HepG2 (cell line): Measurements from ENCODE around the gene PRRT1. TPM values are rescaled to one million over a fixed set of nuclear protein-coding genes. Genes with fewer than 3 reads are reported as not detected.

Experiments used
- ATF2 ChIP-seq: sonication (generic); formaldehyde crosslinking; IDR thresholded peaks from 2 replicates; pipeline ENCODE4 v1.4.0; 2020; ENCODE audit warnings: missing genetic modification reagents
- CHD2 ChIP-seq: IDR thresholded peaks from 2 replicates; pipeline ENCODE4 v1.6.1; 2011; ENCODE audit warnings: low read depth, low read length, improper control_type of control experiment
- ELF1 ChIP-seq: sonication (generic); formaldehyde crosslinking; IDR thresholded peaks from 2 replicates; pipeline ENCODE4 v1.4.0; 2020; ENCODE audit warnings: missing genetic modification reagents
- HDAC1 ChIP-seq: sonication (generic); formaldehyde crosslinking; IDR thresholded peaks from 2 replicates; pipeline ENCODE4 v1.5.1; 2020; ENCODE audit warnings: mild to moderate bottlenecking, missing genetic modification reagents
- IRF2 ChIP-seq: IDR thresholded peaks from 2 replicates; pipeline ENCODE4 v1.6.1; 2018; ENCODE audit warnings: missing genetic modification reagents, missing compliant biosample characterization
- JARID2 ChIP-seq: sonication (generic); formaldehyde crosslinking; IDR thresholded peaks from 2 replicates; pipeline ENCODE4 v1.8.1; 2023; ENCODE audit warnings: missing genetic modification reagents, inconsistent platforms; ENCODE audit not compliant: insufficient replicate concordance
- MED1 ChIP-seq: sonication (generic); formaldehyde crosslinking; IDR thresholded peaks from 2 replicates; pipeline ENCODE4 v1.4.0; 2020; ENCODE audit warnings: missing genetic modification reagents
- MXD3 ChIP-seq: IDR thresholded peaks from 2 replicates; pipeline ENCODE4 v1.6.1; 2016; ENCODE audit warnings: mild to moderate bottlenecking, missing biosample characterization, missing genetic modification reagents
- NFYC ChIP-seq: IDR thresholded peaks from 2 replicates; pipeline ENCODE4 v1.6.1; 2016; ENCODE audit warnings: missing genetic modification reagents, missing compliant biosample characterization
- RORA ChIP-seq: sonication (generic); formaldehyde crosslinking; IDR thresholded peaks from 2 replicates; pipeline ENCODE4 v1.5.0; 2020; ENCODE audit warnings: mild to moderate bottlenecking, missing genetic modification reagents, moderate library complexity
- SALL2 ChIP-seq: sonication (generic); formaldehyde crosslinking; IDR thresholded peaks from 2 replicates; pipeline ENCODE4 v1.8.1; 2023; ENCODE audit warnings: mild to moderate bottlenecking, missing genetic modification reagents, inconsistent platforms
- SMAD9 ChIP-seq: sonication (generic); formaldehyde crosslinking; IDR thresholded peaks from 2 replicates; pipeline ENCODE4 v1.5.1; 2020; ENCODE audit warnings: mild to moderate bottlenecking, missing genetic modification reagents
- SOX5 ChIP-seq: IDR thresholded peaks from 2 replicates; pipeline ENCODE4 v1.6.1; 2016; ENCODE audit warnings: borderline replicate concordance
- TFDP1 ChIP-seq: IDR thresholded peaks from 2 replicates; pipeline ENCODE4 v1.6.1; 2016; ENCODE audit warnings: missing compliant biosample characterization, missing genetic modification reagents, borderline replicate concordance
- XBP1 ChIP-seq: sonication (generic); formaldehyde crosslinking; IDR thresholded peaks from 2 replicates; pipeline ENCODE4 v1.5.0; 2020; ENCODE audit warnings: missing genetic modification reagents
- ZFP36L1 ChIP-seq: sonication (generic); formaldehyde crosslinking; IDR thresholded peaks from 2 replicates; pipeline ENCODE4 v1.8.0; 2022; ENCODE audit warnings: mild to moderate bottlenecking, missing genetic modification reagents, moderate library complexity
- ZNF30 ChIP-seq: sonication (generic); formaldehyde crosslinking; IDR thresholded peaks from 2 replicates; pipeline ENCODE4 v1.5.0; 2020; ENCODE audit warnings: mild to moderate bottlenecking, missing genetic modification reagents
- ZNF317 ChIP-seq: sonication (generic); formaldehyde crosslinking; IDR thresholded peaks from 2 replicates; pipeline ENCODE4 v1.5.0; 2020; ENCODE audit warnings: mild to moderate bottlenecking, missing genetic modification reagents
- ZNF333 ChIP-seq: sonication (generic); formaldehyde crosslinking; IDR thresholded peaks from 2 replicates; pipeline ENCODE4 v1.4.0; 2020; ENCODE audit warnings: mild to moderate bottlenecking, missing genetic modification reagents, borderline replicate concordance
- ZNF383 ChIP-seq: sonication (generic); formaldehyde crosslinking; IDR thresholded peaks from 2 replicates; pipeline ENCODE4 v1.4.0; 2020; ENCODE audit warnings: missing genetic modification reagents, mild to moderate bottlenecking, borderline replicate concordance
- ZNF547 ChIP-seq: sonication (generic); formaldehyde crosslinking; IDR thresholded peaks from 2 replicates; pipeline ENCODE4 v1.5.1; 2020; ENCODE audit warnings: mild to moderate bottlenecking, missing genetic modification reagents
- ZNF552 ChIP-seq: sonication (generic); formaldehyde crosslinking; IDR thresholded peaks from 2 replicates; pipeline ENCODE4 v1.9.0; 2022; ENCODE audit warnings: missing genetic modification reagents, mild to moderate bottlenecking, borderline replicate concordance
- ZNF605 ChIP-seq: sonication (generic); formaldehyde crosslinking; IDR thresholded peaks from 2 replicates; pipeline ENCODE4 v1.8.0; 2022; ENCODE audit warnings: mild to moderate bottlenecking, missing genetic modification reagents
- ZNF614 ChIP-seq: IDR thresholded peaks from 2 replicates; pipeline ENCODE4 v1.6.1; 2018; ENCODE audit warnings: missing biosample characterization, missing genetic modification reagents, inconsistent platforms, borderline replicate concordance
- ZNF720 ChIP-seq: sonication (generic); formaldehyde crosslinking; IDR thresholded peaks from 2 replicates; pipeline ENCODE4 v1.4.0; 2020; ENCODE audit warnings: missing genetic modification reagents
- ZNF746 ChIP-seq: sonication (generic); formaldehyde crosslinking; IDR thresholded peaks from 2 replicates; pipeline ENCODE4 v1.8.0; 2022; ENCODE audit warnings: mild to moderate bottlenecking, missing genetic modification reagents
- ZNF772 ChIP-seq: sonication (generic); formaldehyde crosslinking; IDR thresholded peaks from 2 replicates; pipeline ENCODE4 v1.5.0; 2020; ENCODE audit warnings: mild to moderate bottlenecking, missing genetic modification reagents
- polyA plus RNA-seq, 8 experiments: library from polyadenylated mRNA; depleted of rRNA in 3 of 8; stranded (reverse) in 7 of 8; unstranded in 1 of 8; fragments of >200 nt; fragmentation: Illumina TruSeq in 4 of 8; extraction: Trizol in 4 of 8; gene quantifications; 2 replicates each; pipeline versions ENCODE4 v1.2.1 to v1.2.3, GENCODE V29; 2011 to 2016; ENCODE audit warnings: low read depth in 4 of 8, missing spikeins in 1 of 8, mixed read lengths in 1 of 8; ENCODE audit not compliant: insufficient read depth in 1 of 8
- total RNA-seq, 5 experiments: library from RNA; depleted of rRNA; stranded (reverse); fragments of >200 nt; fragmentation: Illumina TruSeq; extraction: Trizol; gene quantifications; 2 replicates each; pipeline ENCODE4 v1.2.3, GENCODE V29; 2016; ENCODE audit warnings: low read depth in 1 of 5

The PRRT1 gene
- total and polyA plus RNA-seq, 2 of the 13 experiments (the other 11 are each of a cell fraction or from before 2014, with no cell fraction given), result 0.64 to 1.4 TPM

GRCh38 chr6:32118782-32119628 lies 32.7 kb downstream of the PRRT1 start (continued):
- TF ChIP-seq CHD2, result no peak
- TF ChIP-seq MED1, result peak; percentile 66
- TF ChIP-seq ZNF720 (CRISPR knock-in tag), result no peak
- peak; percentile 65; the same call in 1 of the 2 replicates for TF ChIP-seq XBP1 (CRISPR knock-in tag)
- peak; percentile 47; the same call in 1 of the 2 replicates for TF ChIP-seq TFDP1
- 0 out of 2 replicates have a peak, but pooled peaks have one; percentile 52 for TF ChIP-seq ZNF552 (CRISPR knock-in tag)
- no peak for TF ChIP-seq RORA (CRISPR knock-in tag)
- TF ChIP-seq ZNF547 (CRISPR knock-in tag), result peak; percentile 57; the same call in 1 of the 2 replicates
- TF ChIP-seq ZNF317 (CRISPR knock-in tag), result peak; percentile 91
- TF ChIP-seq ZNF772 (CRISPR knock-in tag), result 0 out of 2 replicates have a peak, but pooled peaks have one; percentile 27
- TF ChIP-seq ZNF746 (CRISPR knock-in tag), result 0 out of 2 replicates have a peak, but pooled peaks have one; percentile 43
- peak; percentile 69; the same call in 1 of the 2 replicates for TF ChIP-seq SALL2 (CRISPR knock-in tag)
- peak; percentile 69 for TF ChIP-seq IRF2 (CRISPR knock-in tag)
- 0 out of 2 replicates have a peak, but pooled peaks have one; percentile 32 for TF ChIP-seq ZNF333 (CRISPR knock-in tag)
- peak; percentile 50 for TF ChIP-seq MXD3
- peak; percentile 40; the same call in 1 of the 2 replicates for TF ChIP-seq ELF1 (CRISPR knock-in tag)
- TF ChIP-seq HDAC1 (CRISPR knock-in tag), result peak; percentile 58; the same call in 1 of the 2 replicates
- TF ChIP-seq ZNF605, result peak; percentile 44; the same call in 1 of the 2 replicates
- TF ChIP-seq ZNF614 (CRISPR knock-in tag), result peak; percentile 77; the same call in 1 of the 2 replicates
- peak; percentile 30; the same call in 1 of the 2 replicates for TF ChIP-seq NFYC (CRISPR knock-in tag)
- TF ChIP-seq ZNF383, result 0 out of 2 replicates have a peak, but pooled peaks have one; percentile 52
- no peak for TF ChIP-seq ZNF30 (CRISPR knock-in tag)
- no peak for TF ChIP-seq ZFP36L1
- TF ChIP-seq ATF2 (CRISPR knock-in tag), result peak; percentile 39; the same call in 1 of the 2 replicates
- TF ChIP-seq SOX5, result 0 out of 2 replicates have a peak, but pooled peaks have one; percentile 9
- TF ChIP-seq SMAD9 (CRISPR knock-in tag), result 0 out of 2 replicates have a peak, but pooled peaks have one; percentile 33
- TF ChIP-seq JARID2 (CRISPR knock-in tag), result no peak
